Lung (tissue), 12 donors: Measurements from ENCODE around the gene MEN1. TPM values are rescaled to one million over a fixed set of nuclear protein-coding genes. Genes with fewer than 3 reads are reported as not detected.
"Not testable (repeated sequence)": the region's sequence is repeated elsewhere in the genome, so short reads cannot be mapped to it uniquely, and the experiment has no call there.

Experiments
- ATAC-seq: fragments of 200-7000 bp; cut with Tn5 transposase; one replicate; pipeline ENCODE4 v1.9.1; 2020; ENCODE audit warnings: moderate number of reproducible peaks; ENCODE audit not compliant: insufficient read depth, low FRiP score
- DNase-seq, 3 donors: peaks; one replicate each; pipeline ENCODE4 v3.0.0-alpha.2; 2013 to 2017
- H3K27ac ChIP-seq, 2 donors: one replicate each; pipeline ENCODE4 v1.5.1; 2013; ENCODE audit warnings: mild to moderate bottlenecking in 2 of 2, moderate library complexity in 2 of 2, control low read depth in 1 of 2, inconsistent platforms in 1 of 2, low read depth in 1 of 2, low read length in 1 of 2
- H3K27me3 ChIP-seq, 3 donors: one replicate each; pipeline ENCODE4 v1.5.1; 2013; ENCODE audit warnings: low read length in 2 of 3; ENCODE audit not compliant: control insufficient read depth in 3 of 3, insufficient read depth in 3 of 3
- H3K36me3 ChIP-seq, 4 donors: one replicate each; pipeline ENCODE4 v1.5.1; 2013; ENCODE audit warnings: low read length in 4 of 4, mild to moderate bottlenecking in 1 of 4, moderate library complexity in 1 of 4; ENCODE audit not compliant: control insufficient read depth in 4 of 4, insufficient read depth in 4 of 4
- H3K4me1 ChIP-seq, 5 donors: one replicate each; pipeline ENCODE4 v1.5.1; 2013; ENCODE audit warnings: low read length in 5 of 5, mild to moderate bottlenecking in 2 of 5, moderate library complexity in 1 of 5; ENCODE audit not compliant: control insufficient read depth in 5 of 5, insufficient read depth in 5 of 5
- H3K4me3 ChIP-seq: one replicate; pipeline ENCODE4 v1.5.1; 2013; ENCODE audit warnings: mild to moderate bottlenecking, control low read depth, moderate library complexity
- H3K9ac ChIP-seq, 2 donors: one replicate each; pipeline ENCODE4 v1.5.1; 2013; ENCODE audit warnings: low read length in 2 of 2, control low read depth in 1 of 2; ENCODE audit not compliant: insufficient read depth in 1 of 2
- H3K9me3 ChIP-seq, 4 donors: one replicate each; pipeline ENCODE4 v1.5.1; 2013; ENCODE audit warnings: low read length in 3 of 4, mild to moderate bottlenecking in 1 of 4, moderate library complexity in 1 of 4; ENCODE audit not compliant: control insufficient read depth in 4 of 4, insufficient read depth in 3 of 4
- WGBS, 2 donors: extraction: QIAGEN DNeasy Blood & Tissue Kit; methylation state at CpG; one replicate each; pipeline ENCODE4 v1.1.7; 2013; 5-methylcytosine and 5-hydroxymethylcytosine counted together
- polyA plus RNA-seq, 2 donors: library from polyadenylated mRNA; stranded (reverse); fragments of 200-250 nt; gene quantifications; one replicate each; pipeline ENCODE4 v1.2.1, GENCODE V29; 2013
- total RNA-seq, 2 donors: library from RNA; depleted of rRNA in 1 of 2; stranded (reverse); fragments of >200 nt in 1 of 2; gene quantifications; one replicate each; pipeline ENCODE4 v1.2.1, GENCODE V29; 2014 to 2021
- TF ChIP-seq, protein P1 (sequence below): IDR thresholded peaks from 2 replicates; pipeline ENCODE4 v1.5.1; 2012; ENCODE audit warnings: mild to moderate bottlenecking; ENCODE audit errors: control extremely low read depth, extremely low read depth
- donor health status: control.
- donor health status: control.
- donor health status: Bipolar disorder and iron deficiency.
- donor health status: healthy.
- donor health status: DM: yes; HTN: yes; CAD: no.

MEN1 gene
- total and polyA plus RNA-seq, 4 donors: 15.0 to 24.9 (median 18.6) TPM

- no peak overlapping the region for H3K4me3 ChIP-seq
- ATAC-seq: no peak
- H3K36me3 ChIP-seq: peaks cover 0 to 9% (median 1%) of the 10 kb centered on the region in 4 donors
- TF ChIP-seq, protein P1, sequence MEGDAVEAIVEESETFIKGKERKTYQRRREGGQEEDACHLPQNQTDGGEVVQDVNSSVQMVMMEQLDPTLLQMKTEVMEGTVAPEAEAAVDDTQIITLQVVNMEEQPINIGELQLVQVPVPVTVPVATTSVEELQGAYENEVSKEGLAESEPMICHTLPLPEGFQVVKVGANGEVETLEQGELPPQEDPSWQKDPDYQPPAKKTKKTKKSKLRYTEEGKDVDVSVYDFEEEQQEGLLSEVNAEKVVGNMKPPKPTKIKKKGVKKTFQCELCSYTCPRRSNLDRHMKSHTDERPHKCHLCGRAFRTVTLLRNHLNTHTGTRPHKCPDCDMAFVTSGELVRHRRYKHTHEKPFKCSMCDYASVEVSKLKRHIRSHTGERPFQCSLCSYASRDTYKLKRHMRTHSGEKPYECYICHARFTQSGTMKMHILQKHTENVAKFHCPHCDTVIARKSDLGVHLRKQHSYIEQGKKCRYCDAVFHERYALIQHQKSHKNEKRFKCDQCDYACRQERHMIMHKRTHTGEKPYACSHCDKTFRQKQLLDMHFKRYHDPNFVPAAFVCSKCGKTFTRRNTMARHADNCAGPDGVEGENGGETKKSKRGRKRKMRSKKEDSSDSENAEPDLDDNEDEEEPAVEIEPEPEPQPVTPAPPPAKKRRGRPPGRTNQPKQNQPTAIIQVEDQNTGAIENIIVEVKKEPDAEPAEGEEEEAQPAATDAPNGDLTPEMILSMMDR: no peak
- no peak overlapping the region for H3K9ac ChIP-seq
- DNase-seq: no peak
- no peak overlapping the region for H3K27ac ChIP-seq
- H3K9me3 ChIP-seq: no peaks in the 10 kb centered on the region
- no peaks in the 10 kb centered on the region for H3K27me3 ChIP-seq
- H3K4me1 ChIP-seq: no peaks in the 10 kb centered on the region
- 95 to 96% methylated on average over 7 of the region's 7 CpGs for WGBS, 2 donors
These were observed 15.7 kb upstream of the MEN1 start for GRCh38 chr11:64826062-64826461.

- 74 to 77% methylated on average over 11 of the region's 11 CpGs for WGBS, 2 donors
- no peak for DNase-seq
- ATAC-seq: no peak
- TF ChIP-seq, protein P1: no peak
- Histone ChIP-seq H3K4me1 (no peaks in the 10 kb centered on the region), H3K9me3 (peaks cover 0 to 3% (median 0%) of the 10 kb centered on the region in 4 donors), H3K27me3 (no peaks in the 10 kb centered on the region), H3K4me3 (no peak overlapping the region), H3K27ac (no peak overlapping the region), H3K9ac (no peak overlapping the region), H3K36me3 (peaks cover 0 to 9% (median 1%) of the 10 kb centered on the region in 4 donors)
These were observed 13.3 kb upstream of the MEN1 start for GRCh38 chr11:64823568-64824119.

- 87 to 94% methylated on average over 3 of the region's 3 CpGs for WGBS, 2 donors
- DNase-seq: no peak
- ATAC-seq: no peak
These were observed 7.1 kb upstream of the MEN1 start for GRCh38 chr11:64817476-64817875.

GRCh38 chr11:64815433-64815832 is 5.1 kb upstream of the MEN1 start:
- H3K9ac ChIP-seq, H3K9me3 ChIP-seq, DNase-seq, H3K27ac ChIP-seq, H3K4me3 ChIP-seq, H3K27me3 ChIP-seq, H3K4me1 ChIP-seq, ATAC-seq, H3K36me3 ChIP-seq: not testable (repeated sequence)
- WGBS, 2 donors: 86 to 91% methylated on average over 5 of the region's 5 CpGs

More at GRCh38 chr11:64817476-64817875, 7.1 kb upstream of the MEN1 start:
- H3K9me3 ChIP-seq: peaks cover 0 to 3% (median 0%) of the 10 kb centered on the region in 4 donors
- H3K4me3 ChIP-seq: no peak overlapping the region
- no peaks in the 10 kb centered on the region for H3K4me1 ChIP-seq
- no peaks in the 10 kb centered on the region for H3K36me3 ChIP-seq
- TF ChIP-seq, protein P1: no peak
- no peaks in the 10 kb centered on the region for H3K27me3 ChIP-seq
- no peak overlapping the region for H3K9ac ChIP-seq
- no peak overlapping the region for H3K27ac ChIP-seq
